Fibroblast of lung (primary cell): ENCODE measurements around the gene TWF2.

Source experiments
- CTCF ChIP-seq, 2 donors: IDR thresholded peaks in 1 of 2; conservative IDR thresholded peaks in 1 of 2; 1 replicate in 1 of 2; 2 replicates in 1 of 2; pipeline ENCODE4 v1.5.1; 2011 to 2012; ENCODE audit warnings: low read length in 2 of 2, control low read depth in 1 of 2, inconsistent platforms in 1 of 2, low read depth in 1 of 2, mild to moderate bottlenecking in 1 of 2
- EZH2 ChIP-seq: IDR thresholded peaks from 2 replicates; pipeline ENCODE4 v1.5.1; 2012; ENCODE audit warnings: low read length, control low read depth, mild to moderate bottlenecking; ENCODE audit errors: missing control alignments

- no peak for TF ChIP-seq CTCF (conservative IDR thresholded peaks at IDR 0.05 in 1 of 2, IDR thresholded peaks at IDR 0.05 in 1 of 2; ENCODE audit: low read depth in 1 of 2, low read length in 2 of 2)
- TF ChIP-seq EZH2 = no peak
These were observed 12.6 kb downstream of the TWF2 start for GRCh38 chr3:52226229-52226817.
